GM19239 (cell line): Measurements from ENCODE around the gene TRAPPC3.
"Not testable (repeated sequence)": the region's sequence is repeated elsewhere in the genome, so short reads cannot be mapped to it uniquely, and the experiment has no call there.

Experiments used
- DNase-seq: peaks from one replicate; pipeline ENCODE4 v3.0.0; 2011; ENCODE audit warnings: low spot score; ENCODE audit not compliant: insufficient read length
- FAIRE-seq: peaks from 2 replicates; lab custom pipeline; 2011; peaks lifted over from hg19 to GRCh38; lab: Jason Lieb, UNC

Gene TRAPPC3

DNA sequence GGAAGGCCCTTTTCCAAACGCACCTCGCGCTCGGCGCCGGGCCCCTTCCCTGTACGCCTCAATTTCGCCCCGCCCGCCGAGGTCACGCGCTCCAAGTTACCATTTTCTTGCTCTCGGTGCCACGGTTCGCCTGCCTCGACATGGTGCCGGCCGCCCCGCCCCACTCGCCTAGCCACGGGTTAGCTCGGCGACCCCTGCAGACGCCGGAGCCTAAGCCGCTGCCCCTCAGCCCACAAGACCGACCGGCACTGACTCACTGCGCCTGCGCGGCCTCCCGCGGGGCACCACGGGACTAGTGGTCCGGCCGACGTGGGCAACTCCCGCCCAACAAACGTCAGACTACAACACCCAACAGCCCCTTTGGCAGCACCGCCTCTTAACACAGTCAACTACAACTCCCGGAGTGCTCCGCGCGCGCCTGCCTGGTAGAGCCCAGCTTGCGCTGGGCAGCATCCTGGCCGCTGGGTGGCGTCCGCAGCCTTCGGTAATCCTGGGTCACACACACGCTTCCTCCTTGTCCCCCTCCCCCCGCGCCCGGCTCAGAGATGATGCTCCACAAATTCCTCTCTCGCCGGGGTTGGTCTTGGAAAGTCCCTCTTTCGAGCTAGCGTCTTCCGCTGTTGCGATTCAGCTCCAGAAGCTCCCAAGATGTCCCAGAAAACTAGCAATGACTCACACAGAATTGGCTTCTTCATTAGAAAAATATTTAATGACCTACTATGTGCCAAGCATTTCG, at the start of gene TRAPPC3:
Gene TRAPPC3 (minus strand): TSS at position 250 of the 736 bp plus-strand sequence. CDS start 108 bp downstream, at position 142.
- peak; percentile 92 for DNase-seq
- FAIRE-seq = peak; percentile 99

- FAIRE-seq (no peak), DNase-seq (no peak)
These were observed 49.4 kb upstream of the TRAPPC3 start for GRCh38 chr1:36198641-36199040.

DNA sequence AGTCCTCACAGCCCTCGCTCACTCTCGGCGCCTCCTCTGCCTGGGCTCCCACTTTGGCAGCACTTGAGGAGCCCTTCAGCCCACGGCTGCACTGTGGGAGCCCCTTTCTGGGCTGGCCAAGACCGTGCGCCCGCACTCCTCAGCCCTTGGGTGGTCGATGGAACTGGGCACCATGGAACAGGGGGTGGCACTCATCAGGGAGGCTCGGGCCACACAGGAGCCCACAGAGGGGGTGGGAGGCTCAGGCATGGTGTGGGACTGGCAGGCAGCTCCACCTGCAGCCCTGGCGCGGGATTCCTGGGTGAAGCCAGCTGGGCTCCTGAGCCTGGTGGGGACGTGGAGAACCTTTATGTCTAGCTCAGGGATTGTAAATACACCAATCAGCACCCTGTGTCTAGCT, 47.5 kb upstream of the TRAPPC3 start:
- FAIRE-seq, DNase-seq: not testable (repeated sequence)

GRCh38 chr1:36187800-36188593, 38.7 kb upstream of the TRAPPC3 start:
- FAIRE-seq (peak; percentile 98), DNase-seq (peak; percentile 86)

DNA sequence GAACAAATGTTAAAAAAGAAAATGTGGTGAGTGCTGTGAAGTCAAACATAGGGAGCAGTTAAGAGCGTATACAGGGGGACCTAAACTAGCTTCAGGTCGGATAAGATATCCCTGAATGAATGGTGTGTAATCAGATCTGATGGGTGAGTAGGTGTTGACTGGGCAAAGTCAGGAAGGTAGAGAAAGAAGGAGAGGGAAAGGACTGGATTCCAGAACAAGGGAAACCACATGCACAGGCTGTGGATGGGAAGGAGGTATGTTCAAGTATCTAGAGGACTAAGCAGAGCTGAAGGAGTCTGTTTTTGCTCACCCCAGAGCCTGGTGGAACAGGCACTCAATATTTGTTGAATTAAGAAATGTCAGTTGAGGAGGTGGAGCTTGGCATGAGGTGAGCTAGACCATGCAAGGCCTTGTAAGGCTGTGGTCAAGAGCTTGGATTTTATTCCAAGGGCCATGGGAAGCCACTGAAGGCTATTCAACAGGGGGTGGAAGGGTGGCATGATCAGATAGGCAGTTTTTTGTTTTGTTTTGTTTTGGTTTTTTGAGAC, 34.1 kb upstream of the TRAPPC3 start:
- FAIRE-seq (no peak), DNase-seq (no peak)

- DNase-seq (no peak), FAIRE-seq (no peak)
These were observed 33.4 kb upstream of the TRAPPC3 start for GRCh38 chr1:36182734-36183133.

DNA sequence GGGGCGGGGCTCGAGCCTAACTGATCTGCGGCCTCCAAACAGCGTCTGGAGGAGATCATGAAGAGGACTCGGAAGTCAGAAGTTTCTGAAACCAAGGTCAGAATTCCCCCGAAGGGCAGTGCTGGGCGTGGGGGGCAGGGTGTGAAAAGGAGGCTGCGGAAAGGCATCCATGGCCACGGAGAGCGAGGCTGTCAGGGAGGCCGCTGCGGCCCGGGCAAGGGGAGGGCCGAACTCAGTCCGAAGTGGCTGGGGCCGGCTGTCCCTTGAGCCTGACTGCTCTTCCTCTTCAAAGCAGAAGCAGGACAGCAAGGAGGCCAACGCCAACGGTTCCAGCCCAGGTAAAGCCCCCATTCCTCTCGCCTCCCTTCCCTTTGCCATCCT, 29.9 kb upstream of the TRAPPC3 start:
- FAIRE-seq (no peak), DNase-seq (no peak)

DNA sequence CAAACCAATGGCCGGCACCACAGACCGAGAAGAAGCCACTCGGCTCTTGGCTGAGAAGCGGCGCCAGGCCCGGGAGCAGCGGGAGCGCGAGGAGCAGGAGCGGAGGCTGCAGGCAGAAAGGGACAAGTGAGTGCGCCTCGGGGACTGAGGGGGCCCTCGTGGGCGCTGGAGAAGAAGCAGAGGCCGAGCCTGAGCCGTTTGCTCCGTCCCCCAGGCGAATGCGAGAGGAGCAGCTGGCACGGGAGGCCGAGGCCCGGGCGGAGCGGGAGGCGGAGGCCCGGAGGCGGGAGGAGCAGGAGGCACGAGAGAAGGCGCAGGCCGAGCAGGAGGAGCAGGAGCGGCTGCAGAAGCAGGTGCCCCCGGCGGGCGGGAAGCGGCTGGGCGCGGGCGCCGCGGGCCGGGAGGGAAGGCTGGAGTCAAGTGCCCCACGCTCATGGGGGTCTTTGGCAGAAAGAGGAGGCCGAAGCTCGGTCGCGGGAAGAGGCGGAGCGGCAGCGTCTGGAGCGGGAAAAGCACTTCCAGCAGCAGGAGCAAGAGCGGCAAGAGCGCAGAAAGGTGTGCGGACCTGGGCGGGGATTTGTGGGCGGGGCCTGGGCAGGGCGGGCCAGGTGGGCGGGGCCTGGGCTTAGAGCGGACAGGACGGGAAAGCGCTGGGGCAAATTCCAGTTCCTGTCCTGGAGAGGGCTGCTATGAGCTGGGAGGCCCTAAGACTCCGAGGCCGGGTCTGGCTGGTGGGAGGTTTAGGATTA, 29.4 kb upstream of the TRAPPC3 start:
- FAIRE-seq = no peak

DNA sequence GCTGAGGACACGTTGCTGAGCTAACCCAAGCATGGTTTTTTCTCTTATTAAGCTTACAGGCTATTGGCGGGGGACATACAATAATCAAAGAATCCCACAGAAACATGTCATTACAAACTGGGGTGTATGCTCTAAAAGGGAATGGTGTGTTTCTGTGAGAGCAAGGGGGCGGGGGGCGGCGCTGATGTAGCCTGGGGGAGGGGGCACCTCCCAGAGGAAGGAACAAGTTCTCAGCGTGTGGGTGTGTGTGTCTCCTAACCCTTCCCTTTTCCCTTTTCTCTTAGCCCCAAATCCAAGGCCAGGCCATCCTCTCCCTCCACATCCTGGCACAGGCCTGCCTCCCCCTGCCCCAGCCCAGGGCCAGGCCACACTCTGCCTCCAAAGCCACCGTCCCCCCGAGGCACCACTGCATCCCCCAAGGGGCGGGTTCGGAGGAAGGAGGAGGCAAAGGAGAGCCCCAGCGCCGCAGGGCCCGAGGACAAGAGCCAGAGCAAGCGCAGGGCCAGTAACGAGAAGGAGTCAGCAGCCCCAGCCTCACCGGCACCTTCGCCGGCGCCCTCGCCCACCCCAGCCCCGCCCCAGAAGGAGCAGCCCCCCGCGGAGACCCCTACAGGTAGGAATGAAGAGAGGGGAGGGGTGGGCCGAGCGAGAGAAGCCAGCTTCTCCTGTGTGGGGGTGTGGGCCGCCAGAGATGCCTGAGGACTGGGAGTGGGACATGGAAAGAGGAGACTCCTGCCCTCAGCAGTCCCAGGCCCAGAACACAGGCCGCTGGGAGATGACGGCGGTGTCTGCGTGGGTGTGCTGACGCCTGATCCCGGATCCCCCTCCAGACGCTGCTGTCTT, 28.5 kb upstream of the TRAPPC3 start:
- no peak for DNase-seq
- FAIRE-seq = no peak

More for the DNA sequence above, 29.4 kb upstream of the TRAPPC3 start:
- no peak for DNase-seq

DNA sequence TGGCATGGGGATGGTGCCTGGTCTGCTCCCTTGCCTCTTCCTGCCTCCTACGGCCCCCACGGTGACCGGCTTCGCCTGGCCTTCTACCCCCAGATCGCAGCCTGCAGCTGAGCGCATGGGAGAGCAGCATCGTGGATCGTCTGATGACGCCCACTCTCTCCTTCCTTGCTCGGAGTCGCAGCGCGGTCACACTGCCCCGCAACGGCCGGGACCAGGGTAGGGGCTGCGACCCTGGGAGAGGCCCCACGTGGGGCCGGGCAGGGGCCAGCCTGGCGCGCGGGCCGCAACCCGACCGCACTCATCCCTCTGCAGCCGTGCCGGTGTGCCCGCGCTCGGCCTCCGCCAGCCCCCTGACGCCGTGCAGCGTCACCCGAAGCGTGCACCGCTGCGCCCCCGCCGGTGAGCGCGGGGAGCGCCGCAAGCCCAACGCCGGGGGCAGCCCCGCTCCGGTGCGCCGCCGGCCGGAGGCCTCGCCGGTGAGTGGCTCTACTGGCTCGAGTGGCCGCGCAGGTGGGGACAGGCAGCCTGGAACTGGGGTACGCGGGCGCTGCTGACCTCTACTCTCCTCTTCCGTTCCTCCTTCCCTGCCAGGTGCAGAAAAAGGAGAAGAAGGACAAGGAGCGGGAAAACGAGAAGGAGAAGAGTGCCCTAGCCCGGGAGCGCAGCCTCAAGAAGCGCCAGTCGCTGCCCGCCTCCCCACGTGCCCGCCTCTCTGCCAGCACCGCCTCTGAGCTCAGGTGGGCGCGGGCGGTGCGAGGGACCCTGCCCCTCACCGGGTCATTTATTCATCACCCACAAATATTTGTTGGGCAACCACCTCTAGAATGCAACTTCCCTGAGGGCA, 27.0 kb upstream of the TRAPPC3 start:
- DNase-seq (no peak), FAIRE-seq (no peak)

- DNase-seq (peak; percentile 54), FAIRE-seq (no peak)
These were observed 26.1 kb upstream of the TRAPPC3 start for GRCh38 chr1:36175137-36176095.

- DNase-seq (no peak), FAIRE-seq (no peak)
These were observed 25.4 kb upstream of the TRAPPC3 start for GRCh38 chr1:36174713-36175112.

DNA sequence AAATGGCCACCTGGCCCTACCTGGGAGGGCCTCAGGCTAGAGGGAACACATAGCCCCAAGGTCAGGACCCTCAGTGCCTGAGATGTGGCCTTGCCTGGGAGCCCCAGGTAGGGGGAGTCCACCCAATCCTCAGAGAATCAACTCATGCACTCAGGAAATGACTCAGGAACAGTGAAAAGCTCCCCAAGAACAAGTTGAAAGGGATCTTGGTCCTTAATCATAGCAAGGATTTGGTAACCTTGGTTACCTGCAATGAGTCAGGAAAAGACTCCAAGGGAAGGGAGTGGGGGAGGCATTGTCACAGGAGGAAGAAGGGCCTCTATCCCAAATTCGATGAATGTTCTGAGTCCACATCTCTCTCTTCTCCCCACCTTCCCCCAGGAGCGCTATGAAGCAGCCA, 23.7 kb upstream of the TRAPPC3 start:
- FAIRE-seq (no peak), DNase-seq (no peak)

- DNase-seq (no peak), FAIRE-seq (no peak)
These were observed 22.9 kb upstream of the TRAPPC3 start for GRCh38 chr1:36172017-36172747.

GRCh38 chr1:36170643-36171412, 21.5 kb upstream of the TRAPPC3 start:
- FAIRE-seq = no peak
- DNase-seq = no peak

GRCh38 chr1:36168514-36168913, 19.2 kb upstream of the TRAPPC3 start:
- no peak for DNase-seq
- FAIRE-seq = no peak
